ENCODE measurements around the gene PCP4. TPM values are rescaled to one million over a fixed set of nuclear protein-coding genes. Genes with fewer than 3 reads are reported as not detected.
A peak's percentile ranks its signal among the peaks of the same experiment; 100 is the strongest.
"Not testable (repeated sequence)": the region's sequence is repeated elsewhere in the genome, so short reads cannot be mapped to it uniquely, and the experiment has no call there.

Gene PCP4
- polyA plus RNA-seq, 5 donors, result 4.6 to 14.3 (median 10.3) TPM

GRCh38 chr21:39855595-39855994 lies 11.6 kb upstream of the PCP4 start:
- no peak for DNase-seq

- DNase-seq, result no peak
These were observed 6.6 kb upstream of the PCP4 start for GRCh38 chr21:39860600-39860999.

- DNase-seq, result peak; percentile 57 to 64
These were observed 4.1 kb upstream of the PCP4 start for GRCh38 chr21:39863111-39863510.

- no peak for DNase-seq
These were observed 1.1 kb upstream of the PCP4 start for GRCh38 chr21:39866093-39866492.

GRCh38 chr21:39869141-39869818 lies 2.0 kb downstream of the PCP4 start:
- DNase-seq, result no peak

- DNase-seq, result no peak
These were observed 6.4 kb downstream of the PCP4 start for GRCh38 chr21:39873687-39874086.

- DNase-seq, result no peak
These were observed 7.0 kb downstream of the PCP4 start for GRCh38 chr21:39874206-39874605.

- DNase-seq, result no peak
These were observed 7.5 kb downstream of the PCP4 start for GRCh38 chr21:39874759-39875158.

GRCh38 chr21:39881661-39882060 lies 14.4 kb downstream of the PCP4 start:
- no peak for DNase-seq

GRCh38 chr21:39882151-39882838 lies 15.1 kb downstream of the PCP4 start:
- no peak for DNase-seq

GRCh38 chr21:39882839-39883195 lies 15.6 kb downstream of the PCP4 start:
- DNase-seq, result no peak

- no peak for DNase-seq
These were observed 18.0 kb downstream of the PCP4 start for GRCh38 chr21:39885119-39885848.

GRCh38 chr21:39888848-39889247 lies 21.6 kb downstream of the PCP4 start:
- no peak for DNase-seq

- no peak for DNase-seq
These were observed 23.9 kb downstream of the PCP4 start for GRCh38 chr21:39891111-39891510.

GRCh38 chr21:39891863-39892262 lies 24.6 kb downstream of the PCP4 start:
- DNase-seq, result not testable (repeated sequence)

GRCh38 chr21:39900491-39900890 lies 33.3 kb downstream of the PCP4 start:
- no peak for DNase-seq

- DNase-seq, result no peak
These were observed 33.7 kb downstream of the PCP4 start for GRCh38 chr21:39900911-39901310.

- no peak for DNase-seq
These were observed 35.7 kb downstream of the PCP4 start for GRCh38 chr21:39902986-39903385.

- no peak for DNase-seq
These were observed 37.2 kb downstream of the PCP4 start for GRCh38 chr21:39904457-39904856.

GRCh38 chr21:39908265-39908923 lies 41.2 kb downstream of the PCP4 start:
- DNase-seq, result no peak

GRCh38 chr21:39911286-39912199 lies 44.3 kb downstream of the PCP4 start:
- no peak for DNase-seq
